ENCODE data around the gene TNIP1.

TNIP1 gene

DNA sequence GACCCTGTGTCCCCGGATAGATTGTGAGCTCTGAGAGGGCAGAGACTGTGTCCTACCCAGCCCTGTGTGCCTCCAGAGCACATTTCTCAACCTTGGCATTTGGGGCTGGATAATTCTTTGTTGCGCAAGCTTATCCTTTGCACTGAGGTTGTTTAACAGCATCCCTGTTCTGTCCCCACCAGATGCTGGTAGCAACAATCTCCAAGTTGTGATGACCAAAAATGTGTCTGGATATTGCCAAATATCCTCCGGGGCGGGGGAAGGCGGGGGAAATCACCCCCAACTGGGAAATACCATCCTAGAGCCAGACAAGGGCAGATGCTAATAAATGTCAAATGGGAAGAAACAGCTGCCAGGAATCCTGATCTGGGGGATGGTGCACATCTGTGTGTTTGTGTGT, 24.0 kb upstream of the TNIP1 start:
- no peak for FAIRE-seq

DNA sequence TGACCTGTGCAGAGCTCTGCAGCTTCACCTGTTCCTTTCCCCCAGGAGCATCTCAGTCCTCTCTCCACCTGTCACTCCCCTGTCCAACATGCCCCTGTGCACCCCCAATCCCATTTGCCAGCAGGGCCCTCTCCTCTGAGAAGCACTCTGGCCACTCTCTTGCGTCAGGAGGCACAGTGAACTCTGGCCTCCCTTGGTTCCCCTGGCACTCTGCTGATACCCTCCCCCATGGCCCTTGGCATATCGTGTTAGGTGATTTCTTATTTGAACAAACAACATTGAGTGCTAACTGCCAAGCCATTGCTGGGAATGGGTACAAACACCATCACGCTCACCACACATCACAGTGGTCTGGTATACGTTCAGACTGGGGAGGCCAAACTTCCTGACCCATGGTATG, 20.9 kb upstream of the TNIP1 start:
- no peak for FAIRE-seq

DNA sequence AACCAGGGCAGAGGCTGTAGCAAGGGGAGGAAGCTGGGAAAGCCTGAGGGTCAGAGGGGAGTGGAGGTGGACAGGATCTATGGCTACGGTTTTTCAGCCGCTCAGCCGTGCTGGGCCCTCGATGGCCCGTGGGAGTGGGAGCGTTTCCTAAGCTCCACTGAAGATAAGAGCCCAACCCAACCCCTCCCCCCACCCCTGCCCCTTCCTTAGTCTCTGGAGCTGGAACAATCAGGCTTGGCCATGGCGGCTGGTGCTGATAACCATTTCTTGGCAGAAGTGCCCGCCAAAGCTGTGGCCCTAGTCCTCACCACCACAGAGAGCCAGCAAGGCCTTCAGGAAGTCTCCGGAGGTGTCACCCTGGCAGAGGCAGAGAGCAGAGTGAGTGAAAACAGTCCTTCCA, 20.3 kb upstream of the TNIP1 start:
- FAIRE-seq, result no peak

DNA sequence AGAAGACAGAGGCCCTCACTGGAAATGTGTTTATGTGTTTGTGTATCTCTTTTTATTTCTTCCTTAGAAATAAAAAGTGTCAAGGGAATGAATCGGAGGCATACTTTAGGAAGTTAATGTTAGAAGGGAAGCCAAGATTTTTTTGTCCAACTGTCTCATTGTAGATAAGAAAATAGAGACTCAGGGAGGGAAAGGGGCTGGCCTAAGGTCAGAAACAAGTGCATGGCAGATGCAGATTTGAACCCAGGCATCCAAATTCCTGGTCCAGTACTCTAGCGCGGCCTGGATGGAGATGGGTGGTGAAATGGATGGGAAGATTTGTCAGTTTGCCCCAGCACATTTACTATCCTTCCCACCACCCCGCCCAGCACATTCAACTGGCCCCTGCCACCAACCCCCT, 19.8 kb upstream of the TNIP1 start:
- FAIRE-seq, result no peak

DNA sequence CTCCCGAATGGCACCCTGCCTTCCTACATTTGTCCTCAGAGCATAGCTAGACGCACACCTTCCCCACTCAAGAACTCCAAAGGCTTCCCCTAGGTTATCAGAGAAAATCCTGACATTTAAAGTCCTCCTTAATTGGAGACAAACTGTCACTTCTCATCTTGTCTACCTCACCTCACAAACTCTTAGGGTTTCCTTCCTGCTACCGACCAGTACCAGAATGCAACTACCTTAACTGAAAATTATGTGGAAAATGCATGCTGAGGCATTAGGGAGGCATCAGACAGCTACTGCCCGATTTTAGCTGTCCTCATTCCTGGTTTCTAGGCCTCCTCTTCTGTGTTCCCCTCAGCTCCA, 17.9 kb upstream of the TNIP1 start:
- no peak for FAIRE-seq

DNA sequence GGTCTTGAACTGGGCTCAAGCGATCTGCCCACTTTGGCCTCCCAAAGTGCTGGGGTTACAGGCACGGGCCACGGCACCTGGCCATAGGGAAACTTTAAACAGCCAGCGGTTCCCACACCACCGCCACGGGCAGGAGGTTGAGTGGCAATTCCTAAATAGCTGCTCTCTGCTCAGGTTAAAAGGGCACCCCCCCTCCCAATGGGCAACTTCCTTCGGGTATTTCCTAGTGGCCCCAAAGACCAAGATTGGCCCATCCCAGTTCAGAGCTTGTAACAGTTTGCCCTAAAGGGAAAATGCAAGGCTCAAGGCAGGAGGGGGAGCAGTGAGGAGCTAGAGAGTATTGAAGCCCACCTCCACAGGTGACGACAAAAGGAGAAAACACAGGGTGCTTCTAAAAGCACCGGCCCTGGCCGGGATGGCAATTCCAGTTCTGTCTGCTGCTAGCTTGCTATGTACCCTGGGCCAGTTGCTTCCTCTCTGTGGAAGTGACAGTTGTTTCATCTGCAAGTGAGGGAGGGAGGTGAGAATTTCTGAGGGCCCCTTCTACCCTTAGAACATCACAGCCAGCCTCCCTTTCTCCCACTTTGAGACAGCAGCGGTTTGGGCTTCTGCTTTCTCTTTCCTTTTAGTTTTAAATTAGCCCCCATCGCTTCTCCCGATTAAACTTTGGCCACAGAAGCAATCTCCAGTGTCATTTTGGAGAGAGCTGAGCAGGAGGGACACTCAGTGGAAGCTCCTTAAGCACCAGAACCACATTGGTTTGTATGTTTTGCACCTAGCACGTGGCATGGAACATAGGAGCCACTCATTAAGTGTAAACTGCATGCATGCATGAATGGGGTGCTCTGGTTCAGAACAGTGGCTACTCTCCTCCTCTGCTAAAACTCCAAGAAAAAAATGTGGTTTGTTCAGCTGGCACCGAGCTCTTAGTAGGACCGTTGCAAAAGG, 17.3 kb upstream of the TNIP1 start:
- FAIRE-seq, result no peak

DNA sequence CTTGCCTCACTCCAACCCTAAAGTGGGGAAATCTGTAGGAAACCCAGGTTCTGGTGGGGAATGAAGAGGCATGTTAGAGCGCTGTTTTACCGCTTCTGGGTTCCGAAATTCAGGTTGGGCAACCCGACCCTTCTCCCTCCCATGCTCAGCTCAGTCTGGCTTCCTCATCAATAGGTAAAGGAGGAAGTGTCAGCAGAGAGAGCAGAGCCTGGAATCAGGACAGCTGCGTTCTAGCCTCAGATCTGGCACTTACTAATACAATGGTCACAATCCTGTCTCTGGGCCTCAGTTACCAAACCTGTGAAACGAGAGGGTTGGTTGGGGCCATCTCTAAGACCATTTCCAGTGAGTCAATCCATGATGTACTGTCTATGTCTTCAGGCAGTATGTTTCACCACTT, 16.2 kb upstream of the TNIP1 start:
- FAIRE-seq, result no peak

DNA sequence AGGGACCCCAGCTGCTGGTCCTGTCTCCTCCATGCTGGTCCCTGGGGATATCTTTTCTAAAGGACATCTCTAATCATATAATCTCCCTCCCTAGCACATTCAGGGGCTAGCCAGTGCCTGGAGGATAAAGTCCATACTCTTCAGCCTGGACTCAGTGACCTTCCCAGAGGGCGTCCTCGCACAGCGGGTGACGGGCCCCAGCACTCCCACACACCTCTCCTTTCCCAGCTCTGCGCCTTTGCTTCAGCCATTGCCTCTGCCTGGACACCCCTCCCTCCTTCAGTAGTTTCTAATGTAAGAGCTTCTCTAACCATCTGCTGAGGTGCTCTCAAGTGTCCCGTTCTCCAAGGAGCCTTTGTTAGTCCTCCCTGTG, 15.2 kb upstream of the TNIP1 start:
- FAIRE-seq, result no peak

DNA sequence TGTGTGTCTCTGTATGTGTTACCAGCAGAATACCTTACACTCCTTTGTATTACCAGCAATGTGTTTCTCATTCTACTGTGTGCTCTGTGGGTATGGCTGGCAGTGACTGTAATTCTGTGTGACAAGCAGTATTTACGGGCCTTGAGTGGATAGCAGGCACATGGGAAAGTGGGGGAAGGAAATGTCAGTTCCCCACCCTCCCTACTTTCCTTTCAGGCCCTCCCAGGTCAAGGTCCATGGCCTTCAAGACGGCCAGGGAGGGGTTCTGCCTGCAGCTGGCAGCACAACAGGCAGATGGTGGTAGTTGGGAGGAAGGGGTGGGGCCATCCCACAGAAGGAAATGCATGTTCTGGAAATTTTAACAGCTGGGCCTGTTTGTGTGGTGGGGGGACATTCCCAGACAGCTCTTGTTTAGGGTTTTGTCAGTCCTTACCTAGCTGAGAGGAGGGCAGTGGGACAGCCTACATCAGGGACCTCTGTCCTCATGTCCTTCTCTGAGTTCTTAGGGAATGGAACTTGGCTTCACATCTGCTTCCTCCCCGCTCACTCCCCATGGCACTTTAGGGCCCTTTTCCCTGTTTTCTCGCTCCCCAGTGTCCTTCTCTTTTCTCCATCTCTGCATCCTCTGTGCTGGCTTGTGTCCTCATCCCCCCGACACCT, 14.6 kb upstream of the TNIP1 start:
- FAIRE-seq, result no peak

DNA sequence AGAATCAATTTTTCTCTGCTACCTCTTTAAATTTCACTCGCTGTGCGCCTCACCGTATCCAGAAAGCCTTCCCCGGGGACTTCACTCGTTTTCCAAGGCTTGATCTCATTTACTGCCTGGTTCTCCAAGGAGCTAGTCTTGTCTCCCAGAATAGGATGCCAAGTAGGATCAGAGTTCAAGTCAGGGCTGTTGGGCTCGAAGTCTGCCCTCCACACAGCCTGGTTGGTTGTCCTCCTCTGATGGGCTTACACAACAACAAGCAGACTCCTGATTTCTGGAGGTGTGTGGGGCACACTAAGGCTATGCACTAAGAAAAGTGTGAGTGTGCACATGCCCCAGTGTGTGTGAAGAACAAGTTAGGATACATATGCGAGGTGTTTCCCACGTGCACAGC, 14.0 kb upstream of the TNIP1 start:
- no peak for FAIRE-seq

DNA sequence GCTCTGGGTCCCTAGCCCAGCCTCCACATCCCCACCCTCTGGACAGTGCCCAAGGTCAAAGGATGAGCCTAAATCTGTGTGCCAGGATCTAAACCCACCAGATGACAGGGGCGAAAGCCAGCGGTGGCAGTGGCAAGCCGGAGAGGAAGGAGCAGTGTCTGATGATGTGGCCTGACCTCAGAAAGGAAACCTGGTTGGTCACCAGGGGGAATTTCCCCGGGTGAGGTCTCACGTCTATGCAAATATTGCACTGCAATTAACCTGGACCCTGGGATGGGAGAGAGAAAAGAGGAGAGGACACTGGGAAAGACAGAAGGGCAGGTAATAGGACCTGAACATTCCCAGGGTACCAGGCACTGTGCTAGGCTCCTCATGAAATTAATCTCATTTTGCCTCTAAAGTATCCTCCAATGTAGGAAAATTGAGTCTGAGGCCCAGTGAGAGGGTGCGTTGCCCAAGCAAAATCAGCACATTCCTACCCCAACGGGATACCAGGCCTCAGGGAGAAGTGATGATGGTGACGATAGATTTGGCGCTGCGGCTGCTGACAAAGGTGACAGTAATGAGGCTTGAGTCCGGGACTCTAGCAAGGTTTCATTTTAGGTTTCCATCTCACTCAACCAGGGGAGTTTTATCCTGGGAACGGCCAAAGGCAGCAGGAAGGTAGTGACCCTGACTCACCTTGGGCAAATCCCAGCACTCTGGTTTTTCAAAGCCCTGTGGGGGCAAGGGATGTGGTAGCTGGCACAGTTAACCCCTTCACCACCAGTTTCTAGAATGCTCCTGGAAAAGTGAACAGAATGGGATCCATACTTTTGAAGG, 13.4 kb upstream of the TNIP1 start:
- no peak for FAIRE-seq

DNA sequence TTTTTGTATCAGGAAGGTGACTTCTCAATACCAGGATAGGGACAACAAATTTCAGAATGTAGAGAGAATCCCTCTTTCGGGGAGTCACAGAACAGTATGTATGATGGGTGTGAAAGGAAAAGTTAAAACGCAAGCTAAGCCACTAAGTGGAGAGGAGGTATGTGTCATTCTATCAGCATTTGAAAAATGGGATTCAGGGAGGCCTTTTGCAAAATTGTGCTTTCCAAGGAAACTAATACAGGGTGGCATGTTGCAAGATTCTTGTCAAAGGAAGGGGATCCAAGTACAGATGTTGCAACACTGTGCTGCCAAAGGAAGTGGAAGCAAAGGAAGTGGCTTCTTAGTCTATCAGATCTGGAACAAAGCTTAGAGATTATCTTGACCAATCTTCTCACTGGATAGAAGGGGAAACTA, 12.6 kb upstream of the TNIP1 start:
- no peak for FAIRE-seq

DNA sequence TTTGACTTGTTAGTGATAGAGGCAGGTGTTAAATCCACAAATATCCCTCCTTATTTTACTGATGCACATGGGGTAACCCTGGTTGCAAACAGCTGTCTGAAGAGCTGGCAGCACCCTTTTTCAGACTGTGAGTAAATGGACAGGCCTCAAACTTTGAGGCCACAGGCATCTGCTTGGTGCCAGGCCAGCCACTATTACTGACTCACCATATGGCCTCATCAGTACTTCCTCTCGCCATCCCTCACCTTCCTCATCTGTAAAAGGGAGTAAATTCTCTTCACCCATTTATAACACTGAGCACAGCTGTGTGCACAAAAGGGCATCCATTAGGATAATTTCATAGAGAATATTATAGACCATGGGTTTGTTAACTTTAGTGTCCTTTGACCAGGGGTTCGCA, 11.9 kb upstream of the TNIP1 start:
- no peak for FAIRE-seq

DNA sequence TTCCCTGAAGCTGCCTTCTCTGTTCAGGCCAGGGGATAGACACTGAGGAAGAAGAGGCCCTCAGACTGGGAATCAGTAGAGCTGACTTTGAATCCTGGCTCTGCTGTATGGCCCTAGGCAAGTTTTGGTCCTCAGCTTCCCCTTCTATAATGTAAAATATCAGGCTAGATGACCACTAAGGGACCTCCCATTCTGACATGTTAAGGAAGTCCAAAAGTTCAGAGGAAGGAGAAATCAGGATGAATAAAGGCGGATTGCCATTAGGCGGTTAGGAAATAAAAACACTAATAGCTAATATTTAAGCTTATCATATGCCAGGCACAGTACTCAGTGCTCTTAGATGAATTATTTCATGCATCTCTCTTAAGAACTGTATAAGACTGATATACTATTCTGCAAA, 8.9 kb upstream of the TNIP1 start:
- no peak for FAIRE-seq

DNA sequence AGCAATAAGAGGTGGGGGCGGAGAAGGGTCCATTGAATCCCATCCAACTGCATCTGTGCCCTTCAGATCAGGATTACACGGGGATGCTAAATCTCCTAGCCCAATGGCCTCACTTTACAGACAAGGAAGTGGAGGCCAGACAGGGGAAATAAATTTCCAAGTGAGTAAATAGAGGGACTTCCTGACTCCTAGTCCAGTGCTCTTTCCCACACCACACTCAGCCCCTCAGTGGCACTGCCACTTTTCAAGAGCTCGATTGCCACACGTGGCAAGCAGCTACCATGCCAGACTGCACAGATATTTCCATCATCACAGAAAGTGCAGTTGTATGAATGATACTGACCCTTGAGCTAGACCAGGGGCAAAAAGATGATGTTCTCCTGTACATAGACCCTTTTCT, 8.2 kb upstream of the TNIP1 start:
- no peak for FAIRE-seq

DNA sequence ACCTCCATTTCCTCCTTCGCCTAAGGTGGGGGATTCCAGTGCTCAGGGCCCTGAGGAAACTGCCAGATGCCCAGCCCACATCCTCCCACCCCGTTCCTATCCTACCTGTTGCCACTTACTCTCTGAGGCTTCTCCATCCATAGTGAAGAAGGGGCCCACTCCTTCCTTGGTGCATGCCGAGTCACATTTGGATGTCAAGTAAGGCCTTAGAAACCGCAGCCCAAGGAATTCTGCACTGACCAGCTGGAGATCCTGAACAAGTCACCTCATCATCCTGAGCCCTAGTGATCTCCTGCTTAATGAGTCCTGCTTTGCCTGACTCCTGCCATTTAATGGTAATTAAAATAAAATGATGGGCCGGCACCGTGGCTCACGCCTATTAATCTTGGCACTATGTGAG, 6.7 kb upstream of the TNIP1 start:
- FAIRE-seq, result no peak

DNA sequence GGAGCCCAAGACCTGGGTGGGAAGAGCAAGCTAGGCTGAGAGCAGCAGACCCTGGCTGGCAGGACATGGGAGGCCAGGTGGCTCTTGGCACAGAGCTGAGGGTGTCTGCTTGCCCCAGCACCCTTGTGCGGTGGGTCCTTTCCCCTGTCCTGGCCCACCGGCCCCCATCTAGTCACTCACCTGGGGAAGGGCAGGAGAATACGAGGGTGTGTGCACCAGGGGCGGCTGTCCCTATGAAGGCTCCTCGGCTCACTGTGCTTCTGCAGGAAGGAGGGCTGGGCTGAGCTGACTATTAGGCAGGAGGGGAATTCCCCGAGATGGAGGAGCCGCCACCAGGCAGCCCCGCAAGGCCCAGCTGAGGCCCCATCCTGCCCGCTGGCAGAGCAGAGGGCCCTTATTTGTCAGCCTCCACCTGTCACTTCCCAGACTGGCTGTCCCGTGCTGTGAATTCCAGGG, 6.1 kb upstream of the TNIP1 start:
- no peak for FAIRE-seq

DNA sequence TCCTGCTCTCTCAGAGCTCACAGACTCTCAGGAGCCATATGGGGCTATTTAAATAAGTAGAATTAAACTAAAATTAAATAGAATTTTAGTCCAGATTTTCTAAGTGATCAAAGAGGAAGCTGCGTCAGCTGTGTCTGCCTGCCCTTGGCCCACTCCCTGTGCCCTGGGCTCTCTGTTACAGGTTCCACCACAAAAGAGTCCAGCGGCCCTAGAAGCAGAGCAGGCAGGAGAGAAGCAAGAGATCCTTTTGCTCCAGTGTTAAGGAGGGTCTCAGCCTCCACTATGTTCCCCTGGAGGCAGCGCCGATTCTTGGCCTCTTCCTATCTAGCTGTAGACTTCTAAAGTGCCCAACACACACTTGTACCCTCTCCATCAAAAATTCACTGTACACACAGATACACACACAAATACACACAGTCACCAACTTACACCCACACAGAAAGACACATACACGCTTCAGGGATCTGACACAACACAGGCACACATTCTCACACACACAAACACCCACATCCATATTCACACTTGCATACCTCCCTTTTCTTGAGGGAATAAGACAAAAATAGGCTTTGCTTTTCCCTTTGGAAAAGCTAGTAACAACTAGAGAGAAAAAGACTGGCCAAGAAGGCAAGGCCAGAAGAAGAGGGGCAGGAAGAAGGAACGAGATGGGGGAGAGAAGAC, 5.5 kb upstream of the TNIP1 start:
- no peak for FAIRE-seq

DNA sequence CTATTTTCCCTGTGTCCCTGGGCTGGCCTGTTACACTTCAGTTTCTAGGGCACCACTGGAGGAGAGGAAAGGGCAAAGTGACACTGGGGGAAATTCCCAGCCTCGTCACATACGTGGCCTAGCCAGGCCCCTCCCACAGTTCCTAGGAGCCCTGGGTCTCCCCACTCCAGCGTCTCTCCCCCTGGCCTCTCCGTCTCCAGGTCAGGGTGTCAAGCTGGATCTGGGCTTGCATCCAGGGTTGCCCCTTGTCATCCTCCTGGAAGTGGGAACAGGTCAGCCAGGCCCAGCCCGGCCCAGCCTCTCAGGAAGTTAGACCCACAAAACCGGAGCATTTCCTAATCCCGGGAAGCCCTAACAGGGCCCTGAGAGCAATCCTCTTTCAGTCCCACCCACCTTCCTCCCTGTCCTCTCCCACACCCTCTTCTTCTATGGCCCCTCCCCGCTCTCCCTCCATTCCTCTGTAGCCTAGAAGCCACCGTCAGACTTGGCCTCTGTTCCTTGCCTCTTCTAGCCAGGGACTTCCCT, 4.7 kb upstream of the TNIP1 start:
- no peak for FAIRE-seq

DNA sequence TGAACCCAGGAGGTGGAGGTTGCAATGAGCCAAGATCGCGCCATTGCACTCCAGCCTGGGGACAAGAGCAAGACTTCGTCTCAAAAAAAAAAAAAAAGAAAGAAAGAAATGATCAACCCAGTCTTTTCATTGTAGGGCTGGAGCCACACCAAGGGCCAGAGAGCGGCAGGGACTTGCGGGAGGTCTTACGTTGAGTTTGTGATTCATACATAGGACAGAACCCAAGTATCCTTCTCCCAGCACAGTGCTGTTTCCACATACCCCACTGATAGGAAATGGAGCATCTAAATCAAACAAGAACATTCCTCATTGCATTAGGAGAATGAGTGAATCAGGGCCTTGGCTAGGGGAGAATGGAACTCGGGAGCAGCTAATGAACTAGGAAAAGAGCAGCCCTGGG, 3.5 kb upstream of the TNIP1 start:
- FAIRE-seq, result no peak

DNA sequence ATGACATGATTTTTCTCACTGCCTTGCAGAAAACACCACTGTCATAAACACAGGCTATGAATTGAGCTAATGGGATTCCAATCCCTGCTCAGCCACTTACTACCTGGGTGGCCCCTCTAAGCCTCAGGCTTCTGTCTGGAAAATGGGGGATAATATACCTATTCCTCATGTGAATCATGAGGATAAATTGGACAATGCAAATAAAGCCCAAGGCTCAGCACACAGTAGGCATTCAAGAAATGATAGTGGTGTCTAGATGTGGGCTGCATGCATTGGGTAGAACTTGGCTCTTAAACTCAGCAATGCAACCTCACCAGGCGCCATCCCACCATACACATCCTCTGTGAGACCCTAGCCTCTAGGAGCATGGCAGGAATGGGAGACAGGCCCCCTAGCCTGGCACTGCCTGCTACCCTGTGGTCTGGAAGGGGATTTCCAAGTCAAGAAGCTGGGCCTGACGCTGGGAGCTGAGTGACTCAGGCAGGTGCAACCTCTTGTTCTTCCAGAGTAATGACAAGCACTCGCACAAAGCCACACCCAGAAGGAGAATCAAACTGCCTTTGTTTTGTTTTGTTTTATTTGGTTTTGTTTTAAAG, 2.3 kb upstream of the TNIP1 start:
- no peak for FAIRE-seq

DNA sequence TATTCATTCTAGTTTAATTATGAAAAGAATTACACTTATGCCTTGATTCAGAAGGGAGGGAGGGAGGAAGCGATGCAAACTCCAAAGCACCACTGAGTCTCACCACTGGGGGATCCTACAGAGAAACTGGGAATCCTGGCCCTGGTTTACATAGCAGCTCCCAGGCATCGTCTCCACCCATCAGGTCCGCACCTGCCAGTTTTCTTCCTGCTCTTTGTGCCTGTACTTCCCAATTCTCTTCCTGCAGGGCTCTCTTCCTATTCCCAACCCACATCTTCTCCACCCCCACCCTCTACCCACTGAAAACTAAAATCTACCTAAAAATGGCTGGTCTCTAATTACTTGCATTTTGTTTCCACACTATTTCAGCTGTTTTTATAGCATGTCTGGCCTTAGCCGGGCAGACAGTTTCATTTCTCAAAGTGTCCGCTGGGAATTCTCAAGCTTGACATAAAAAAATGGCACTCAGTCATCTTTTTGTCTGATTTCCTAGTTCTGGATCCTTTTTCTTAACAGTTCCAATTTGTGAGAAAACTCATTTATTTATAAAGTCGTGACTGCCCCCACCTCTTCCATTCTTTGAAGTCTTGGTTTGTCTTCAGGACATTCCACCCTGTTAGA, 1.6 kb upstream of the TNIP1 start:
- FAIRE-seq, result no peak

Measured in islet of Langerhans (tissue), 1 donor.